GM18505 (cell line): ENCODE data around the gene STAT1.

Experiments
- ATAC-seq: cut with Tn5 transposase; IDR thresholded peaks from one replicate; pipeline ENCODE4 v1.9.1; 2021; ENCODE audit not compliant: unreplicated experiment
- POLR2A ChIP-seq: IDR thresholded peaks from 4 replicates; pipeline ENCODE4 v1.6.1; 2011; ENCODE audit warnings: borderline replicate concordance; ENCODE audit not compliant: insufficient read depth, insufficient read length; ENCODE audit errors: extremely low read depth

STAT1 gene

DNA sequence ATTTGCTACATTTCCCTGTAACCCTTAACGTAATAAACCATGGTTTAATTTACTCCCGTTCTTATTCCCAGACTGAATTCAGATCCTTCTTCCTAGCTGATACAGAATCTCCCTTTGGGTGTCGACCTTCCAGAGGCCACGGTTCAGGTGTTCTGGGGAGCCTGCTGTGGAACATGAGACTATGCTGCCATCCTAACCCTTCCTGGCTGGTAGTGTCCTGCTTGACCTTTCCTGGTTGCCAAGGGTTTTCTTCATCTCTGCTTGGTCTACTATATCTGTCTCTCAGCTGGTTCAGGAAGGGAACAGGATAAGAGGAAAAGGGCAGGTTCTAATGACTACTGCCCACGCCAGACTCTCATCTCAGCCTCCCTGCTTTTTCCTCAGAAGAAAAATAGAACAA is 36.5 kb downstream of the STAT1 start:
- no peak for TF ChIP-seq POLR2A

GRCh38 chr2:190976521-190976920 is 37.5 kb downstream of the STAT1 start:
- no peak for ATAC-seq
- TF ChIP-seq POLR2A, result no peak

More for the DNA sequence above, 36.5 kb downstream of the STAT1 start:
- no peak for ATAC-seq

- ATAC-seq, result no peak
- peak; percentile 60 for TF ChIP-seq POLR2A
These were observed 39.2 kb downstream of the STAT1 start for GRCh38 chr2:190974629-190975361.

DNA sequence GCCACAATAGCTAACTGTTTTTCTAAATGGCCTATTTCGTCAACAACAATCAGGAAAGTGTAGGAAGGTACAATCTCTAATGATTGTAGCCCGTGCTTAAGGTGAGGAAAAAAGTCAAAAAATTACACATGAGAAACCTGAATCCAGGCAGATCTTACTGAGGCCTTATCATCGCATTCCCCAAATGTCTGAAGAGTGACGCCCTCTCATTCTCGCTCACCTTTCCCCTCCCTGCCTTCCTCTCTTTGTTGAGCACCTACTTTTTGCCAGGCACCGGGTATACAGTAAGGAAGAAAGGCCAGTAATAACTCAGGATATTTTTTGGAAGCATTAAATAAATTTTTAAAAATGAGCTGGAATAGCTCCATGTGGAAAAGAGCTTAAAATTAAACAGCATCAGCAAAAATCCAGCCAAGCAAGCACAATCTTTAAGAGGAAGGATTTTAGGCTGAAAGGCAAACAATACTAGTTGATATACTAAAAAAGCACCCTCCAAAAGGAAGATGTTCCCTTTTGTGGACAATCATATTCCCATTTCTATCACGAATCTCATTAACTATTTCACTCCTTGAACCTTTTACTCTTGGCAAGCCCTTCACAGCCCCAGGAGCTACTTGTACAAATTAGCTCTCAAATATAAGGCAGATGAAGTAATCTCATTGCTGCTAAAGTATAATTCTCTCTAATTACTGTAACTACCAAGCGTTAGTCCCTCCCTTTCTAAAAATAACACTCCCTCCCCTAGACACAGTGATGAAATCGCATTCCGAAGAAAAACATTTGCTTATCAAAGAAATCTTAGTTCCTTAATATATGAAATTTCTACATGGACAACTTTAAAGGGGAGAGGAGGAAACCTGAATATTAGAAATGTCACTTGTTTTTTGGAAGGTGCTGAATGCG is 40.0 kb downstream of the STAT1 start:
- ATAC-seq, result no peak
- TF ChIP-seq POLR2A, result no peak

DNA sequence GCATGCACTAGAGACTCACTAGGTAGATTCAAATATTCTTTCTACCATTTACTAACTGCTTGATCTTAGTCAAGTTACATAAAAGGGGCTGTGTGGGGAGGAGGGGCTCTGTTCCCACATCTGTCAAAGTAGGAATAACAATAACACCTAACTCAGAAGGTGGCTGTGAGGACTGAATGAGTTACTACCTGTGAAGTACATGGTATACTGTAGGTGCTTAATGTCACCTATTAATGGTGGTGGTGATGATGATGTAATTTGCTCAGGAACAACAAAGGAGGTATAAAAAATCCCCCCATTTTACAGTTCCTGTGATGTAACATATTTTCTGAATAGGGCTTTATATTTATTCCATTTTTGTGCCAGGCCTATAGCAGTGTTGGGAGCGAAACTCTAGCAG is 40.7 kb downstream of the STAT1 start:
- TF ChIP-seq POLR2A, result no peak
- ATAC-seq, result no peak

GRCh38 chr2:190972846-190973245 is 41.1 kb downstream of the STAT1 start:
- no peak for ATAC-seq
- no peak for TF ChIP-seq POLR2A

DNA sequence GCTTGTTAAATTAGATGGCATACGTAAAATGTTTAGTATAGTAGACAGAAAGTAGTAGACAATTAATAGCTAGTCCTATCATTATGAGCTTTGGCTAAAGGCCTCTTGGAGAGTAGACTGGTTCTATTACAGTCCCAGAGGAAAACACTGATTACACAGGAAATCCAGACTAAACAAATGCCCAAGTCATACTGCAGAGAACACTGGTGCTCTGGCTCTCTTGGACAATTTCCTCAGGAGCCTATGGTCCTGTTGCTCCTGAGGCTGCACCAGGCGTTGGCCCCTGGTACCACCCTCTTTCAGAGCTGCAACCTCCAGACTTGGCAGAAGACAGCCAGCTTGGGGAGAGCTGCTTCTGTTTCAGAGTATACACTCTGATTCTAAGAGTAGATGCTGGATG is 41.8 kb downstream of the STAT1 start:
- ATAC-seq, result no peak
- TF ChIP-seq POLR2A, result no peak

- ATAC-seq, result no peak
- no peak for TF ChIP-seq POLR2A
These were observed 43.0 kb downstream of the STAT1 start for GRCh38 chr2:190970873-190971506.

DNA sequence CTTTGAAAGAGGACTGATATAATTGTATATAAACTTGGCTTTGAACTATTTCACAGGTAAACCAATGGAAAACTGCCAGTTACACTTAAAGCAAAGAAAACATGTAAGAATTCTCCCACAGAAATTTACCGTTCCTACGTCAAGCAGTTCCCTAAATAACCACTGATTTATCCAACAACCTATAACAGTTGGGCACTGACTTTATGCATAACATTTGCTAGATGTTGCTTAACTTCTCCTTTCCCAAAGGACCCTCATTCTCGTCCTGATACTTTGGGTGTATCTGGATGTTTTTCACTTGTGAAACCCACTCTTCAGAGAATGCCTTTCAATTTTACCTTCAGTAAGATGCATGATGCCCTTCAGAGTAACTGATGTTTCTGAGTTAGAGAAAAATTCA is 43.8 kb downstream of the STAT1 start:
- TF ChIP-seq POLR2A, result no peak
- ATAC-seq, result no peak

- no peak for ATAC-seq
These were observed 45.4 kb downstream of the STAT1 start for GRCh38 chr2:190968522-190968921.

GRCh38 chr2:190965580-190966222 is 48.3 kb downstream of the STAT1 start:
- no peak for ATAC-seq
- peak; percentile 46 for TF ChIP-seq POLR2A

More at GRCh38 chr2:190968522-190968921, 45.4 kb downstream of the STAT1 start:
- TF ChIP-seq POLR2A, result no peak

DNA sequence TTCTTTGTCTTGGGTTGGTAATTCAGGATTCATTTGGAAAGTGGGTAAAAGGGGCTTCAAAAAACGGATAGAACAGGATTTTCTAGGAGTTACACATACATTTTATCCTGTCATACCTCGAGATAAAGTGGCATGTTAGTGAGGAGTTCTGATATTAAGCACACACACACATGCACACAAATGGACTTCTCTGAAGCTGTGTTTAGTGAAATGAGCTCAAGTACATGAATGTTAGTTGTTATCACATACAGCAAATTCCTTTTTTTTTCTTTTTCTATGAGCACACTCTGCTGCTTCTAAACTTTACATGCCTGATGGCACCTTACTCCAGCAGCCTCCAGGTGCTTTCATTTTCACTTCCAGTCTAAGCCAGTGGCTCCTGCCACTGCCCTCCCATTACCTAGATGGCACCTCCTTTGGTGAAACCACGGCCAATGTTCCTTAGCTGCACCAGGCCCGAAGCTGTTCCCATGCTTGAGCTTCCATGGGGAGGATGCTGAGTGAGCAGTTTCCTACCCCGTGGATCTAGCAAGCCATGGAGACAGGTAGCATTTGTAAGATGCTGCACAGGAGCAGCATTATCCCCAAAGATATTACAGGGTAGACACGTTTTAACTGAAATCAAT is 49.7 kb downstream of the STAT1 start:
- ATAC-seq, result no peak
- TF ChIP-seq POLR2A, result peak; percentile 64
